K562 (cell line): ENCODE results near the gene MAPT. TPM values are rescaled to one million over a fixed set of nuclear protein-coding genes. Genes with fewer than 3 reads are reported as not detected.

Experiments
- ASH1L ChIP-seq: fragments of 450-650 bp; IDR thresholded peaks from 2 replicates; pipeline ENCODE4 v1.6.1; 2018; ENCODE audit warnings: borderline replicate concordance, mild to moderate bottlenecking, low read depth; ENCODE audit not compliant: partially characterized antibody
- DLX4 ChIP-seq: fragments of 250-450 bp; sonication (Bioruptor Pico); IDR thresholded peaks from 2 replicates; pipeline ENCODE4 v1.6.1; 2021; ENCODE audit warnings: mild to moderate bottlenecking
- ETV6 ChIP-seq, 3 experiments: fragments of 150-350 bp in 1 of 3; sonication (generic) in 1 of 3; formaldehyde crosslinking in 1 of 3; IDR thresholded peaks; 2 replicates each; pipeline versions ENCODE4 v1.6.1 to v1.8.0; 2014 to 2022; ENCODE audit warnings: borderline replicate concordance in 2 of 3, low read depth in 2 of 3, antibody characterized with exemption in 1 of 3, low read length in 1 of 3, mild to moderate bottlenecking in 1 of 3, missing genetic modification reagents in 1 of 3
- FOXM1 ChIP-seq, 2 experiments: fragments of 450-650 bp in 1 of 2; sonication (generic) in 1 of 2; formaldehyde crosslinking in 1 of 2; IDR thresholded peaks; 2 replicates each; pipeline versions ENCODE4 v1.6.1 to v1.9.0; 2017 to 2022; ENCODE audit warnings: low read depth in 2 of 2, mild to moderate bottlenecking in 2 of 2, missing genetic modification reagents in 1 of 2, moderate library complexity in 1 of 2
- LEF1 ChIP-seq: fragments of 450-650 bp; IDR thresholded peaks from 2 replicates; pipeline ENCODE4 v1.6.1; 2016; ENCODE audit warnings: mild to moderate bottlenecking
- NKRF ChIP-seq: fragments of 450-650 bp; IDR thresholded peaks from 2 replicates; pipeline ENCODE4 v1.6.1; 2016; ENCODE audit warnings: borderline replicate concordance
- SAFB2 ChIP-seq: fragments of 200-400 bp; formaldehyde crosslinking; IDR thresholded peaks from 2 replicates; pipeline ENCODE4 v1.6.1; 2018; ENCODE audit warnings: borderline replicate concordance, low read length, low read depth, moderate library complexity; ENCODE audit not compliant: severe bottlenecking
- SMAD4 ChIP-seq: fragments of 250-450 bp; sonication (Bioruptor Pico); conservative IDR thresholded peaks from 2 replicates; pipeline ENCODE4 v1.8.0; 2021; ENCODE audit warnings: inconsistent platforms, mild to moderate bottlenecking, moderate library complexity
- SP2 ChIP-seq: IDR thresholded peaks from 2 replicates; pipeline ENCODE4 v1.6.1; 2011; ENCODE audit warnings: mild to moderate bottlenecking, low read depth, low read length, moderate library complexity; ENCODE audit not compliant: poor library complexity, severe bottlenecking; ENCODE audit errors: extremely low read depth
- SREBF2 ChIP-seq: sonication (generic); formaldehyde crosslinking; IDR thresholded peaks from 2 replicates; pipeline ENCODE4 v1.4.0; 2020; ENCODE audit warnings: mild to moderate bottlenecking, missing genetic modification reagents
- THAP7 ChIP-seq: fragments of 250-450 bp; sonication (Bioruptor Pico); IDR thresholded peaks from 2 replicates; pipeline ENCODE4 v1.5.0; 2021
- TSC22D4 ChIP-seq: fragments of 450-650 bp; IDR thresholded peaks from 2 replicates; pipeline ENCODE4 v1.6.1; 2016; ENCODE audit warnings: missing genetic modification characterization, missing biosample characterization, control low read depth
- ZNF133 ChIP-seq: fragments of 250-450 bp; sonication (Bioruptor Pico); IDR thresholded peaks from 2 replicates; pipeline ENCODE4 v1.4.0; 2020; ENCODE audit warnings: mild to moderate bottlenecking
- ZNF584 ChIP-seq: fragments of 200-800 bp; sonication (Bioruptor generic); IDR thresholded peaks from 2 replicates; pipeline ENCODE4 v1.6.1; 2016; ENCODE audit warnings: low read depth, mild to moderate bottlenecking, missing genetic modification characterization, missing compliant biosample characterization
- ZNF785 ChIP-seq: fragments of 250-450 bp; sonication (Bioruptor Pico); IDR thresholded peaks from 2 replicates; pipeline ENCODE4 v1.4.0; 2020; ENCODE audit warnings: mild to moderate bottlenecking
- ZSCAN29 ChIP-seq: fragments of 450-650 bp; IDR thresholded peaks from 2 replicates; pipeline ENCODE4 v1.6.1; 2017
- polyA plus RNA-seq, 8 experiments: library from polyadenylated mRNA; depleted of rRNA in 4 of 8; stranded (reverse) in 5 of 8; unstranded in 3 of 8; fragments of >200 nt; fragmentation: Nextera tagmentation in 2 of 8; fragmentation: Illumina TruSeq in 1 of 8; extraction: Ambion mirVana in 2 of 8; extraction: Trizol in 1 of 8; gene quantifications; 2 replicates each; pipeline versions ENCODE4 v1.2.1 to v1.2.3, GENCODE V29; 2011 to 2014; ENCODE audit warnings: inconsistent platforms in 1 of 8, missing spikeins in 1 of 8
- total RNA-seq, 7 experiments: library from RNA; depleted of rRNA in 6 of 7; stranded (reverse); fragments of >200 nt in 6 of 7; fragmentation: Illumina TruSeq in 2 of 7; extraction: Trizol in 2 of 7; gene quantifications; 2 replicates each; pipeline versions ENCODE4 v1.2.1 to v1.2.3, GENCODE V29; 2011 to 2021; ENCODE audit warnings: low replicate concordance in 1 of 7
- TF ChIP-seq, protein P1 (sequence below): fragments of 450-650 bp; IDR thresholded peaks from 2 replicates; pipeline ENCODE4 v1.6.1; 2017; ENCODE audit warnings: antibody characterized with exemption, mild to moderate bottlenecking
- TF ChIP-seq, protein P2 (sequence below): fragments of 250-450 bp; sonication (Bioruptor Pico); IDR thresholded peaks from 2 replicates; pipeline ENCODE4 v1.8.0; 2021; ENCODE audit warnings: borderline replicate concordance, mild to moderate bottlenecking, moderate library complexity; ENCODE audit not compliant: poor library complexity, severe bottlenecking

Gene MAPT
- total and polyA plus RNA-seq, 9 of the 15 experiments (the other 6 are each of a cell fraction or from before 2014, with no cell fraction given) = 0.04 to 1.1 (median 0.36) TPM

DNA sequence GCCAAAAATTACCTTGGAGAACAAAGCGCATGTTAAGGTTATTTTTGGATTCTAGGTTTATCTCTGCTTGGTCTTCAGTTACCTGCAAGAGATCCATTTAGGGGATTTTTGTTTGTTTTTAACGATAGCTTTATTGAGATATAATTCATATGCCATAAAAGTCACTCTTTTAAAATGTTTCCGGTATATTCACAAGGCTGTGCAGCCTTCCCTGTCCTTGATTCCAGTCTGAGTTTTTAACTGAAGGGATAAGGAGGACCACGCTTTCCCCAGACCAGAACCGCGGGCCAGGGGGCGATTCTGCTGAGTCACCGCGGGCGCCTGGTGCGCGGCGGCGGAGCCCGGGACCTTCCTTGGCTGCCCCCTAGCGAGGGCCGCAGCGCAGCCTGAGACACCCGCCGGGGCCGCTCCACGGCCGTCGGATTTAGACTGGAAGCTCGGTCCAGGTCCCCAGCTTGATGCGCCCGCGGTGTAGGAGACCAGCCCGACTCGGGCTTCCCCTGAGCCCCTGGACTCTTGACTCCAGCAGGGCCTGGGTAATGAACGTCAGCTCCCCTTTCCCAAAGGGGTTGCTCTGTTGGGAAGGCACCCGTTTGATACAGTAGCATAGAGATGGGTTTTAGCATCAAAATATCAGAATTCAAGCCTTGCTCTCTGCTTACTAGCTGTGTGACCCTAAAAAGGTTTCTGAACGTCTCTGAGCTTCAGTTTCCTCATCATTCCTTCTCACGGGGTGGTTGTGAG lies 54.7 kb downstream of the MAPT start (continued):
- no peak for TF ChIP-seq SP2
- no peak for TF ChIP-seq ZSCAN29
- no peak for TF ChIP-seq SAFB2
- TF ChIP-seq NKRF = no peak
- TF ChIP-seq LEF1 = no peak
- no peak for TF ChIP-seq DLX4 (CRISPR knock-in tag)
- peak; percentile 15; the same call in 1 of the 2 replicates for TF ChIP-seq FOXM1 (IDR thresholded peaks at IDR 0.05; ENCODE audit: low read depth)
- no peak for TF ChIP-seq FOXM1 (CRISPR knock-in tag; IDR thresholded peaks at IDR 0.05; ENCODE audit: low read depth)
- TF ChIP-seq, protein P1, sequence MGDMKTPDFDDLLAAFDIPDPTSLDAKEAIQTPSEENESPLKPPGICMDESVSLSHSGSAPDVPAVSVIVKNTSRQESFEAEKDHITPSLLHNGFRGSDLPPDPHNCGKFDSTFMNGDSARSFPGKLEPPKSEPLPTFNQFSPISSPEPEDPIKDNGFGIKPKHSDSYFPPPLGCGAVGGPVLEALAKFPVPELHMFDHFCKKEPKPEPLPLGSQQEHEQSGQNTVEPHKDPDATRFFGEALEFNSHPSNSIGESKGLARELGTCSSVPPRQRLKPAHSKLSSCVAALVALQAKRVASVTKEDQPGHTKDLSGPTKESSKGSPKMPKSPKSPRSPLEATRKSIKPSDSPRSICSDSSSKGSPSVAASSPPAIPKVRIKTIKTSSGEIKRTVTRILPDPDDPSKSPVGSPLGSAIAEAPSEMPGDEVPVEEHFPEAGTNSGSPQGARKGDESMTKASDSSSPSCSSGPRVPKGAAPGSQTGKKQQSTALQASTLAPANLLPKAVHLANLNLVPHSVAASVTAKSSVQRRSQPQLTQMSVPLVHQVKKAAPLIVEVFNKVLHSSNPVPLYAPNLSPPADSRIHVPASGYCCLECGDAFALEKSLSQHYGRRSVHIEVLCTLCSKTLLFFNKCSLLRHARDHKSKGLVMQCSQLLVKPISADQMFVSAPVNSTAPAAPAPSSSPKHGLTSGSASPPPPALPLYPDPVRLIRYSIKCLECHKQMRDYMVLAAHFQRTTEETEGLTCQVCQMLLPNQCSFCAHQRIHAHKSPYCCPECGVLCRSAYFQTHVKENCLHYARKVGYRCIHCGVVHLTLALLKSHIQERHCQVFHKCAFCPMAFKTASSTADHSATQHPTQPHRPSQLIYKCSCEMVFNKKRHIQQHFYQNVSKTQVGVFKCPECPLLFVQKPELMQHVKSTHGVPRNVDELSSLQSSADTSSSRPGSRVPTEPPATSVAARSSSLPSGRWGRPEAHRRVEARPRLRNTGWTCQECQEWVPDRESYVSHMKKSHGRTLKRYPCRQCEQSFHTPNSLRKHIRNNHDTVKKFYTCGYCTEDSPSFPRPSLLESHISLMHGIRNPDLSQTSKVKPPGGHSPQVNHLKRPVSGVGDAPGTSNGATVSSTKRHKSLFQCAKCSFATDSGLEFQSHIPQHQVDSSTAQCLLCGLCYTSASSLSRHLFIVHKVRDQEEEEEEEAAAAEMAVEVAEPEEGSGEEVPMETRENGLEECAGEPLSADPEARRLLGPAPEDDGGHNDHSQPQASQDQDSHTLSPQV = peak; percentile 63
- TF ChIP-seq ZNF785 = no peak
- no peak for TF ChIP-seq TSC22D4 (tag)
- TF ChIP-seq SMAD4 (CRISPR knock-in tag) = peak; percentile 84
- TF ChIP-seq SREBF2 (CRISPR knock-in tag) = no peak
- TF ChIP-seq ETV6 (IDR thresholded peaks at IDR 0.05; ENCODE audit: borderline replicate concordance in 1 of 2, low read depth in 2 of 2, low read length in 1 of 2) = no peak
- TF ChIP-seq ETV6 (CRISPR knock-in tag; IDR thresholded peaks at IDR 0.05; ENCODE audit: borderline replicate concordance) = no peak
- no peak for TF ChIP-seq THAP7 (CRISPR knock-in tag)
- TF ChIP-seq, protein P2, sequence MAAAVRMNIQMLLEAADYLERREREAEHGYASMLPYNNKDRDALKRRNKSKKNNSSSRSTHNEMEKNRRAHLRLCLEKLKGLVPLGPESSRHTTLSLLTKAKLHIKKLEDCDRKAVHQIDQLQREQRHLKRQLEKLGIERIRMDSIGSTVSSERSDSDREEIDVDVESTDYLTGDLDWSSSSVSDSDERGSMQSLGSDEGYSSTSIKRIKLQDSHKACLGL = no peak
- TF ChIP-seq ZNF133 (CRISPR knock-in tag) = no peak
- TF ChIP-seq ASH1L = no peak
- no peak for TF ChIP-seq ZNF584 (CRISPR knock-in tag)
